Heart left ventricle (tissue), 13 donors: ENCODE data around the gene PPP3R1.

ENCODE experiments used
- POLR2A ChIP-seq, 2 donors: fragments of 450-650 bp; IDR thresholded peaks; one replicate each; pipeline ENCODE4 v1.6.1; 2017; ENCODE audit warnings: antibody characterized with exemption in 2 of 2, mild to moderate bottlenecking in 2 of 2, moderate library complexity in 2 of 2
- TF ChIP-seq, protein P1 (sequence below), 12 donors: fragments of 200-600 bp; sonication (generic) in 4 of 12; IDR thresholded peaks; one replicate each; pipeline versions ENCODE4 v1.5.0 to v1.8.0; 2018 to 2022; ENCODE audit warnings: antibody characterized with exemption in 12 of 12, mild to moderate bottlenecking in 5 of 12
- donor health status: ischemic (EF 13 %, LVEDD 7.1; RV severe dilation, severe dysfunction).
- donor health status: DM: no; HTN: yes; CAD: no.
- donor health status: DM: no; HTN: no; CAD: no.
- donor health status: ischemic (EF 25% LVEDD 6.9; RV normal size, moderate dysfunction).
- donor health status: ischemic (EF 25% LVEDD 5.7; RV mildly dilated, moderate dysfunction).
- donor health status: ischemic (EF 35%, LVEDD 5.7; RV mildly dilated, moderate dysfunction).
- donor health status: nonischemic (EF 11% LVEDD 7.7; RV severe dilation, severe dysfunction).
- donor health status: DM: yes; HTN: yes; CAD: no.
- donor health status: PGD.
- donor health status: ischemic (EF 29% LVEDD 5.4; RV normal size, mild dysfunction).
- donor health status: nonischemic (EF 23%, LVEDD 6.1; RV moderate dilation, normal function).

DNA sequence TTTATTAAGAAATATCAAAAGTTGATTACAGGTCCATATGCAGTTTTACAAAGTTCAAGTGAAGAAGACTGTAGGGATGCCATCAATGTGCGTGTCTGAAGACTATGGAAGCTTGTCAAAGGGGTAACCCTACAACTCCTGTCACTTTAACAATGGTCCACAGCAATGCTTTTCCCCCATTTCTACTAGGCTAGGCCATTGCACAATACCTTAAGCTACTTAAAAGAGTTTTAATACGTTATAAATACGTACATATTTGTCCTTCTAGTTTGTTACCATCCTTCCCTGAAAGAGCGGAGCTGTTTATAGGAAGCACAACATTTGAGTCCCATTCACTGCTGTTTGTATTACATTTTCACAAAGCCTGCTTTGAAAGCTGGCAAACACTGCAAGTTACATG lies 40.7 kb upstream of the PPP3R1 start:
- TF ChIP-seq, protein P1, sequence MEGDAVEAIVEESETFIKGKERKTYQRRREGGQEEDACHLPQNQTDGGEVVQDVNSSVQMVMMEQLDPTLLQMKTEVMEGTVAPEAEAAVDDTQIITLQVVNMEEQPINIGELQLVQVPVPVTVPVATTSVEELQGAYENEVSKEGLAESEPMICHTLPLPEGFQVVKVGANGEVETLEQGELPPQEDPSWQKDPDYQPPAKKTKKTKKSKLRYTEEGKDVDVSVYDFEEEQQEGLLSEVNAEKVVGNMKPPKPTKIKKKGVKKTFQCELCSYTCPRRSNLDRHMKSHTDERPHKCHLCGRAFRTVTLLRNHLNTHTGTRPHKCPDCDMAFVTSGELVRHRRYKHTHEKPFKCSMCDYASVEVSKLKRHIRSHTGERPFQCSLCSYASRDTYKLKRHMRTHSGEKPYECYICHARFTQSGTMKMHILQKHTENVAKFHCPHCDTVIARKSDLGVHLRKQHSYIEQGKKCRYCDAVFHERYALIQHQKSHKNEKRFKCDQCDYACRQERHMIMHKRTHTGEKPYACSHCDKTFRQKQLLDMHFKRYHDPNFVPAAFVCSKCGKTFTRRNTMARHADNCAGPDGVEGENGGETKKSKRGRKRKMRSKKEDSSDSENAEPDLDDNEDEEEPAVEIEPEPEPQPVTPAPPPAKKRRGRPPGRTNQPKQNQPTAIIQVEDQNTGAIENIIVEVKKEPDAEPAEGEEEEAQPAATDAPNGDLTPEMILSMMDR (IDR thresholded peaks at IDR 0.05), result no peak
- TF ChIP-seq POLR2A (IDR thresholded peaks at IDR 0.05), result no peak
